HepG2 (cell line): ENCODE data around the gene GHR. TPM values are rescaled to one million over a fixed set of nuclear protein-coding genes. Genes with fewer than 3 reads are reported as not detected.

ENCODE experiments used
- ATAC-seq: fragments of 200-7000 bp; cut with Tn5 transposase; 3 replicates; pipeline ENCODE4 v1.9.1; 2020; ENCODE audit warnings: mild to moderate bottlenecking, moderate library complexity
- BruUV-seq: library from RNA; stranded (reverse); fragments of 400-500 nt; replicated peaks from 2 replicates; lab custom pipeline; 2021; lab: Mats Ljungman, UMichigan
- CTCF ChIA-PET: fragments of 300-600 bp; formaldehyde crosslinking; extraction: SDS; loops from one replicate; lab custom pipeline; 2021; ENCODE audit warnings: low total read pairs, inconsistent platforms, low intra/inter-chr PET ratio; lab: Yijun Ruan, JAX
- POLR2A ChIA-PET: fragments of 350-600 bp; sonication (Branson Sonifier 250); formaldehyde crosslinking; loops from one replicate; lab custom pipeline; 2020; ENCODE audit warnings: antibody characterized with exemption, inconsistent platforms; lab: Yijun Ruan, JAX
- DNase-seq: peaks from one replicate; pipeline ENCODE4 v3.0.0-alpha.2; 2015; ENCODE audit warnings: low spot score
- FAIRE-seq: peaks from 3 replicates; lab custom pipeline; 2011; peaks lifted over from hg19 to GRCh38; lab: Jason Lieb, UNC
- H2AFZ ChIP-seq: one replicate; pipeline ENCODE4 v1.6.1; 2011; ENCODE audit warnings: low read length, inconsistent platforms
- H3K27ac ChIP-seq: fragments of 300-600 bp; 3 replicates; pipeline ENCODE4 v1.8.0; 2011; ENCODE audit warnings: mixed run types, mild to moderate bottlenecking, mixed read lengths, low read length, inconsistent platforms; ENCODE audit not compliant: insufficient read depth; ENCODE audit errors: extremely low read length
- H3K27me3 ChIP-seq, 2 experiments: fragments of 200-600 bp in 1 of 2; 2 replicates in 1 of 2; 3 replicates in 1 of 2; pipeline versions ENCODE4 v1.6.0 to v1.8.0; 2011; ENCODE audit warnings: low read length in 2 of 2, mild to moderate bottlenecking in 2 of 2, moderate library complexity in 2 of 2, inconsistent platforms in 1 of 2; ENCODE audit not compliant: insufficient read depth in 2 of 2, control insufficient read depth in 1 of 2
- H3K36me3 ChIP-seq, 2 experiments: fragments of 200-600 bp in 1 of 2; replicated peaks in 1 of 2; 2 replicates in 1 of 2; 3 replicates in 1 of 2; pipeline versions ENCODE4 v1.5.1 to v1.8.0; 2011; ENCODE audit warnings: low read length in 2 of 2, inconsistent platforms in 1 of 2; ENCODE audit not compliant: insufficient read depth in 2 of 2, control insufficient read depth in 1 of 2
- H3K4me1 ChIP-seq: 2 replicates; pipeline ENCODE4 v1.5.1; 2012; ENCODE audit warnings: low read length, inconsistent platforms; ENCODE audit not compliant: insufficient read depth
- H3K4me2 ChIP-seq: 2 replicates; pipeline ENCODE4 v1.6.0; 2011; ENCODE audit warnings: low read depth, low read length, inconsistent platforms
- H3K4me3 ChIP-seq, 3 experiments: fragments of 200-600 bp in 1 of 3; sonication (generic), shearing (Covaris generic) in 1 of 3; replicated peaks in 1 of 3; 2 replicates each; pipeline ENCODE4 v1.5.1; 2011 to 2016; ENCODE audit warnings: low read length in 3 of 3, inconsistent platforms in 2 of 3, low read depth in 2 of 3, mild to moderate bottlenecking in 2 of 3, control low read depth in 1 of 3, mixed read lengths in 1 of 3; ENCODE audit not compliant: insufficient read depth in 1 of 3
- H3K79me2 ChIP-seq: one replicate; pipeline ENCODE4 v1.6.1; 2011; ENCODE audit warnings: low read length, inconsistent platforms; ENCODE audit not compliant: insufficient read depth
- H3K9ac ChIP-seq: 2 replicates; pipeline ENCODE4 v1.6.0; 2011; ENCODE audit warnings: mild to moderate bottlenecking, low read depth, low read length, inconsistent platforms; ENCODE audit not compliant: insufficient read depth
- H3K9me3 ChIP-seq: 2 replicates; pipeline ENCODE4 v1.5.1; 2012; ENCODE audit warnings: mild to moderate bottlenecking, low read length
- H4K20me1 ChIP-seq: 2 replicates; pipeline ENCODE4 v1.6.0; 2011; ENCODE audit warnings: inconsistent platforms, mild to moderate bottlenecking, low read length, moderate library complexity; ENCODE audit not compliant: insufficient read depth
- CBX2 ChIP-seq, 2 experiments: fragments of 200-600 bp in 1 of 2; sonication (generic); formaldehyde crosslinking in 1 of 2; IDR thresholded peaks; 2 replicates each; pipeline versions ENCODE4 v1.7.0 to v1.8.1; 2018 to 2022; ENCODE audit warnings: low read depth in 2 of 2, low read length in 1 of 2, mild to moderate bottlenecking in 1 of 2, missing genetic modification reagents in 1 of 2
- MXI1 ChIP-seq: IDR thresholded peaks from 3 replicates; pipeline ENCODE4 v1.6.1; 2012; ENCODE audit warnings: low read depth, low read length, inconsistent platforms, borderline replicate concordance
- RXRB ChIP-seq: IDR thresholded peaks from 2 replicates; pipeline ENCODE4 v1.6.1; 2016; ENCODE audit warnings: borderline replicate concordance, missing genetic modification reagents, missing compliant biosample characterization
- SMARCE1 ChIP-seq: fragments of 450-650 bp; IDR thresholded peaks from 2 replicates; pipeline ENCODE4 v1.6.1; 2017; ENCODE audit warnings: borderline replicate concordance
- THAP11 ChIP-seq: IDR thresholded peaks from 2 replicates; pipeline ENCODE4 v1.6.1; 2016; ENCODE audit warnings: missing biosample characterization, missing genetic modification reagents
- ZNF354B ChIP-seq: sonication (generic); formaldehyde crosslinking; IDR thresholded peaks from 2 replicates; pipeline ENCODE4 v1.8.0; 2022; ENCODE audit warnings: mild to moderate bottlenecking, missing genetic modification reagents
- WGBS: methylation state at CpG from one replicate; pipeline ENCODE4 v1.1.6; 2017; ENCODE audit warnings: low lambda C conversion rate; 5-methylcytosine and 5-hydroxymethylcytosine counted together
- in situ Hi-C: cut with HindIII; loops from 2 replicates; pipeline ENCODE4 v1.10.0; 2017; ENCODE audit warnings: low pct_unique_long_range_greater_than_20kb; ENCODE audit not compliant: extremely low pct_ligation_motif_present
- intact Hi-C: fragments of 100-400 bp; cut with micrococcal nuclease; formaldehyde crosslinking; loops from one replicate; pipeline ENCODE4 v1.10.0; 2022; ENCODE audit not compliant: unreplicated experiment
- polyA plus RNA-seq, 8 experiments: library from polyadenylated mRNA; depleted of rRNA in 3 of 8; stranded (reverse) in 7 of 8; unstranded in 1 of 8; fragments of >200 nt; fragmentation: Illumina TruSeq in 4 of 8; extraction: Trizol in 4 of 8; gene quantifications; 2 replicates each; pipeline versions ENCODE4 v1.2.1 to v1.2.3, GENCODE V29; 2011 to 2016; ENCODE audit warnings: low read depth in 4 of 8, missing spikeins in 1 of 8, mixed read lengths in 1 of 8; ENCODE audit not compliant: insufficient read depth in 1 of 8
- total RNA-seq, 5 experiments: library from RNA; depleted of rRNA; stranded (reverse); fragments of >200 nt; fragmentation: Illumina TruSeq; extraction: Trizol; gene quantifications; 2 replicates each; pipeline ENCODE4 v1.2.3, GENCODE V29; 2016; ENCODE audit warnings: low read depth in 1 of 5
- TF ChIP-seq, protein P1 (sequence below): sonication (generic); formaldehyde crosslinking; IDR thresholded peaks from 2 replicates; pipeline ENCODE4 v1.4.0; 2020; ENCODE audit warnings: mild to moderate bottlenecking, missing genetic modification reagents
- TF ChIP-seq, protein P2 (sequence below): sonication (generic); formaldehyde crosslinking; IDR thresholded peaks from 2 replicates; pipeline ENCODE4 v1.4.0; 2020; ENCODE audit warnings: missing genetic modification reagents

GHR gene
- total and polyA plus RNA-seq, 2 of the 13 experiments (the other 11 are each of a cell fraction or from before 2014, with no cell fraction given) = 0.07 TPM; not detected in 1

DNA sequence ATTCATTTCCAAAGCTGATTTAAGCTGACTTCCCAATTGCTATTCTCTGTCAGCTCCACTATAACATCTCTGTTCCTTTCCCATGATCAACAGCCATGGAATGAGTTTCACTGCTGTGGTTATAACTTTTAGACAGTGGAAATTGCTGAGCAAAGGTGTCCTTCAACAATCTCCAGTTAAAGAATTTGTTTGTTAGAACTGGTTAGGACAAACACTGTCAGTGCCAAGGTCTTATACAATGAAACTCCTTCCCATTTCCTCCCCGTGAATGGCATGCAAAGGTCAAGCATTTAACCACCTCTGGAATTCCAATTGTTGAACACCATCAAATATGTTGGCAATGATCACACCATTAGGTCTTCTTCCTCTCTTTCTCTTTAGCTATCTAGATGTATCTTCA lies 45.7 kb upstream of the GHR start:
- Histone ChIP-seq H3K27ac (no peak overlapping the region), H3K4me2 (no peak overlapping the region), H3K27me3 (no peaks in the 10 kb centered on the region; a peak in 1 of 5 replicates), H4K20me1 (no peaks in the 10 kb centered on the region), H2AFZ (no peak overlapping the region), H3K36me3 (no peaks in the 10 kb centered on the region), H3K9ac (no peak overlapping the region), H3K4me3 (no peak overlapping the region)
- FAIRE-seq (no peak), ATAC-seq (no peak)
- POLR2A ChIA-PET = no interaction called here
- CTCF ChIA-PET = no interaction called here
- intact Hi-C loops = no loop called here
- TF ChIP-seq THAP11 (CRISPR knock-in tag) (no peak), ZNF354B (no peak), SMARCE1 (no peak), RXRB (CRISPR knock-in tag) (no peak), MXI1 (no peak), CBX2 (IDR thresholded peaks at IDR 0.05; ENCODE audit: low read depth, low read length) (no peak), CBX2 (CRISPR knock-in tag; IDR thresholded peaks at IDR 0.05; ENCODE audit: low read depth) (no peak)
- TF ChIP-seq, protein P1, sequence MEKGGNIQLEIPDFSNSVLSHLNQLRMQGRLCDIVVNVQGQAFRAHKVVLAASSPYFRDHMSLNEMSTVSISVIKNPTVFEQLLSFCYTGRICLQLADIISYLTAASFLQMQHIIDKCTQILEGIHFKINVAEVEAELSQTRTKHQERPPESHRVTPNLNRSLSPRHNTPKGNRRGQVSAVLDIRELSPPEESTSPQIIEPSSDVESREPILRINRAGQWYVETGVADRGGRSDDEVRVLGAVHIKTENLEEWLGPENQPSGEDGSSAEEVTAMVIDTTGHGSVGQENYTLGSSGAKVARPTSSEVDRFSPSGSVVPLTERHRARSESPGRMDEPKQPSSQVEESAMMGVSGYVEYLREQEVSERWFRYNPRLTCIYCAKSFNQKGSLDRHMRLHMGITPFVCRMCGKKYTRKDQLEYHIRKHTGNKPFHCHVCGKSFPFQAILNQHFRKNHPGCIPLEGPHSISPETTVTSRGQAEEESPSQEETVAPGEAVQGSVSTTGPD = no peak
- TF ChIP-seq, protein P2, sequence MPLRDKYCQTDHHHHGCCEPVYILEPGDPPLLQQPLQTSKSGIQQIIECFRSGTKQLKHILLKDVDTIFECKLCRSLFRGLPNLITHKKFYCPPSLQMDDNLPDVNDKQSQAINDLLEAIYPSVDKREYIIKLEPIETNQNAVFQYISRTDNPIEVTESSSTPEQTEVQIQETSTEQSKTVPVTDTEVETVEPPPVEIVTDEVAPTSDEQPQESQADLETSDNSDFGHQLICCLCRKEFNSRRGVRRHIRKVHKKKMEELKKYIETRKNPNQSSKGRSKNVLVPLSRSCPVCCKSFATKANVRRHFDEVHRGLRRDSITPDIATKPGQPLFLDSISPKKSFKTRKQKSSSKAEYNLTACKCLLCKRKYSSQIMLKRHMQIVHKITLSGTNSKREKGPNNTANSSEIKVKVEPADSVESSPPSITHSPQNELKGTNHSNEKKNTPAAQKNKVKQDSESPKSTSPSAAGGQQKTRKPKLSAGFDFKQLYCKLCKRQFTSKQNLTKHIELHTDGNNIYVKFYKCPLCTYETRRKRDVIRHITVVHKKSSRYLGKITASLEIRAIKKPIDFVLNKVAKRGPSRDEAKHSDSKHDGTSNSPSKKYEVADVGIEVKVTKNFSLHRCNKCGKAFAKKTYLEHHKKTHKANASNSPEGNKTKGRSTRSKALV (CRISPR knock-in tag) = no peak
- TF ChIP-seq, all 625 proteins: peak for 0
- BruUV-seq = no TSS peak
- in situ Hi-C loops = no loop called here
- Histone ChIP-seq H3K79me2 (no peaks in the 10 kb centered on the region), H3K4me1 (no peaks in the 10 kb centered on the region), H3K9me3 (no peaks in the 10 kb centered on the region)
- WGBS = 0% methylated on average over 1 of the region's 1 CpG
- no peak for DNase-seq
